Activated T-cell treated with anti-CD3 and anti-CD28 coated beads, Interleukin-2, amount 50 U/mL, for 48 hours (primary cell): ENCODE measurements around the gene LINC00237.

Experiments
- DNase-seq, 2 experiments: peaks; one replicate each; pipeline ENCODE4 v3.0.0-alpha.2; 2020

Gene LINC00237

GRCh38 chr20:21046413-21047070 lies 59.6 kb downstream of the LINC00237 start:
- DNase-seq = no peak
